Retinal pigment epithelial cell (primary cell): Measurements from ENCODE around the gene RBMS3.

Experiments used
- DNase-seq: peaks from one replicate; pipeline ENCODE4 v3.0.0-alpha.2; 2010; ENCODE audit warnings: low read depth
- H3K4me3 ChIP-seq: 2 replicates; pipeline ENCODE4 v1.5.1; 2011; ENCODE audit warnings: mild to moderate bottlenecking, low read length, control low read depth, moderate library complexity
- CTCF ChIP-seq: conservative IDR thresholded peaks from 2 replicates; pipeline ENCODE4 v1.5.1; 2011; ENCODE audit warnings: low read depth, low read length, control low read depth, inconsistent platforms

The RBMS3 gene

GRCh38 chr3:29593802-29594201 lies 312.9 kb downstream of the RBMS3 start:
- DNase-seq = no peak
- no peak overlapping the region for H3K4me3 ChIP-seq
- TF ChIP-seq CTCF = no peak

GRCh38 chr3:29594261-29594660 lies 313.4 kb downstream of the RBMS3 start:
- no peak for DNase-seq
- H3K4me3 ChIP-seq = no peak overlapping the region
- TF ChIP-seq CTCF = no peak

GRCh38 chr3:29597376-29598008 lies 316.6 kb downstream of the RBMS3 start:
- TF ChIP-seq CTCF = no peak
- no peak overlapping the region for H3K4me3 ChIP-seq
- DNase-seq = no peak

GRCh38 chr3:29601861-29602585 lies 321.2 kb downstream of the RBMS3 start:
- no peak for TF ChIP-seq CTCF
- DNase-seq = no peak
- H3K4me3 ChIP-seq = no peak overlapping the region

- no peak for TF ChIP-seq CTCF
These were observed 325.0 kb downstream of the RBMS3 start for GRCh38 chr3:29605845-29606244.

GRCh38 chr3:29606416-29606815 lies 325.5 kb downstream of the RBMS3 start:
- no peak overlapping the region for H3K4me3 ChIP-seq
- no peak for DNase-seq
- no peak for TF ChIP-seq CTCF

More at GRCh38 chr3:29605845-29606244, 325.0 kb downstream of the RBMS3 start:
- DNase-seq = no peak
- H3K4me3 ChIP-seq = no peak overlapping the region
